EH (cell line): ENCODE results near the gene DIO3.

Experiments used
- DNase-seq: peaks from one replicate; pipeline ENCODE4 v3.0.0-alpha.2; 2015; ENCODE audit warnings: low read depth

DIO3 gene

DNA sequence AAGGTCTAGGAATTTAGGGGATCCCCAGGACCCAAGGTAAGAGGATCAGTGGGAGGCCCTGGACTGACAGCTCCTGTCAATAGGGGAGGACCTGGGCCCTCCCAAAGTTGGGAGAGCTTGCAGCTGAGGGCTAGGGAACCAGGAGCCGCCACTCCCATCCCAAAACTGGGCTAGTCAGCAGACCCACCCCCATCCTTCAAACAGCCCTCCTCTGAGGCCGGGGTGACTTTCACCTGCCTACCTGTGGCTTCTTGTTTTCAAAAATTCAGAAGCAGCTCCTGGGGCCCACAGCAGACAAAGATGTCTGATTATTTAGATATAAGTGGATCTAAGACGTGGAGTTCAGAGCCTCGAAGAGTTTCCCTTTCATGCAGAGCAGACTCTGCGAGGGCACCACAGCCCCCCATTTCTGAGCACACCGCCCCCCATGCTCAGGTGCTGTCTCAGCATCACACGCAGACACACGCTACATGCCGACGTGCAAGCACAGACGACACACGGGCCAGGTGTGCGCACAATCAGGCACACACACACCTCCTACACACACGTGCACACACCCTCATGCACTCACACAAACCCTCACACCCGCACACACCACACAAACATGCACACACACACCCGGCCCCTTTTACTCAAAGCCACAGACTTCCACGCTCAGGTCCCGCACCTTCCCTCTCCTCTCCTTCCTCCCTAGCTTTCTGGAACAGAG is 21.9 kb downstream of the DIO3 start:
- no peak for DNase-seq

DNA sequence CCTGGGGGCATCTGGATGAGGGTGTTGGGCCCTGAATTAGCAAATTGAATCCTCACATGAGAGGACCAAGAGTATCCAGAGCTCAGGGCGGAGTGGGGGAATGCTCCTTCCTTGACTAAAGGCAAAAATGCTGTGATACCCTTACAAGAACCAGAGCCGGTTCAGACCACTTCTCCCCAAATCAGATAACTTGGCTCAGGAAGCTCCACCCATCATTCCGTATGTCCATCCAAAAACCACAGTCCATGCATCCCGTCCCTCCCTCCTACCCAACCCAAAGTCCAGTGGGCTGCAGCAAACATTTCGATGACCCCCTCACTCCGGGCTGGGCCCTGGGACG is 22.4 kb downstream of the DIO3 start:
- DNase-seq, result no peak

GRCh38 chr14:101584055-101584859 is 23.0 kb downstream of the DIO3 start:
- DNase-seq, result peak; percentile 90

- DNase-seq, result no peak
These were observed 23.9 kb downstream of the DIO3 start for GRCh38 chr14:101585211-101585610.

DNA sequence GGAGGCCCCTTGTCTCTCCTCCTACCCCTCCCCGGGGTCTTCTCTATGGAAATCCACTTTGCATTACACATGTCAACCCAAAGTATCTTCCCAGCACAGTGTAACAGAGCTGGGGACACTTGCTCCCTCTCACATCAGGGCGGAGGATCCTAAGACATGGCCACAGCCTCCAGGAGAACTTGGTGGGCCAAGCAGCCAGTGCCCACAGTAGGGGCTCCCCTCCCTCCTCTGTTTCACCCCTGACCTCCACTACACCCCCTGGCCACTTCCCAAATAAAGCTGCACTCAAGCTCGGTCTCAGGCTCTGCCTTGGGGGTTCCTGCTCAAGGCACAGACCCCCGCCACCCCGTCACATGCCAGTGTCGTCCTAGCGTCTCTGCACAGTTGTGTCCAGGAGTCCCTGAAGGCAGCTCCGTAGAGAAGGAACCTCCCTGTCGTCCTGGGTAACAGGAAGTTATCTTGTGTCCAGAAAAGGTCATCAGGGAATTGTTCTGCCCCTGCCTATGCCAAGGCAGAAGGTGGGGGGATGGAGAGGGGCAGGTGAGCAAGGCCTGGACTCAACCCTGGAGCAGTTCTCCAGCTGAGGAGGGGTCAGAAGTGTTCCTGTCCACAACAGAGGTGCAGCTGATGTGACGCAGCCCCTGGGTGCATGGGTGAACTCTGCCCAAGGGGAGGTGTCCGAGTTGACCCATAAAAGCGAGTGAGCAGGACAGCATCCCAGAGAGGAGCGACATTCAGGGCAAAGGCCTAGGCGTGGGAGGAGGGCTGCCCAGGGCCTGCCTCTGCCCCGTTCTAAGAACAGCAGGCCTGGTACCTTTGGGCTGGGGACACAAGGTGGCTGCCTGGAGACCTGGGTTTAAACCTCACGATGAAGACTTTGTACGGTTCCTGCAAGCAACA is 25.5 kb downstream of the DIO3 start:
- DNase-seq, result no peak

DNA sequence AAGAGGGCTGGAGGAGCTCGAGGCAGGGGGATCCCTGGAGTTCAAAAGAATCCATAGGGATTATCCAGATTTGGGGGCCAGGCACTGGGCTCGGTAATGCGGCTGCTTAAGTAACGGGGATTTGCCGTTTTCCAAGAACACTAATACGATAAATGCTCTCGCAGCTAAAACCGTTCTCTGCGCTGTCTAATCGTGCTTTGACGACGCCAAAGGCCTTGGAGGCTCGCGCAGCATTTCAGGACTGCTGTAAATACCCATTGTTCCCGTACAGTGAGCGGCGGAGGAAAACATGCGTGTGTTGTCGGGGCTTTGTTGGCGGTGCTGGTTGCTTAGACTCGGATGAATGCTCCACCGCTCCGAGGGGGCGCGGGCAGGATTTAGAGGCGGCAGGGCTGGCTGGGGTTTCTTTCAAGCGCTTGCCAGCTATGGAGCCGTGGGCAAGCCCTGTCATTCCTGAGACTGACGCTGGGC is 26.2 kb downstream of the DIO3 start:
- no peak for DNase-seq

DNA sequence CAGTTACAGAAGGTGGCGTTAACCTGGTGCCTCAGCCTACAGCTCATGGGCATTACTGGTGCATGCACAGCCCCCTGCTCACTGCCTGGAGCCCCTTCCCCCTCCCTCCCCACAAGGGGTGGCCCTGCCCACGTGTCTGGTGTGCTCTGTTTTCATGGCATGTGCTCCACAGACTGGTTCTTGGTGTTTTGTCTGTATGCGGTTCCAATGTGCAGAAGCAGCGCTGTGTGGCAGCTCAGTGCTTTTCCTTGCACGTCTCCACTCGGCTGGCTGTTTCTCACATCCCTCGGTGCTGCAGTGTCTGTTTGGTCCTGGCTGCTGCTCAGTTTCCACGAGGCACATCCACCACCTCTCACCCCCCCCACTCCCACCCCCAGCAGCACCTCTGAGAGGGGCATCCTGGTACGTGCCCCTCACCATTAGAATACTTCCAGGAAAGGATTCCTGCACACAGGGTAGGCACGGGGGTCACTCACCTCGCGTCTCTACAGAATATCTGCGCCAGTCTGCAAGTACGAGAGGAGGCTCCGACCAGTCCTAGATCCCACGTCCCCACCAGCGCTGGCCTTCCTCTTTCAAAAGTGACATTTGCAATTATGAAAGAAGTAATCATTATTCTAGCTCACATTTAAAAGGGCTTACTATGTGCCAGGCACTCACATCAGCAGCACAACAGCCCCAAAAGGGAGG is 27.1 kb downstream of the DIO3 start:
- DNase-seq, result no peak

GRCh38 chr14:101588990-101589389 is 27.7 kb downstream of the DIO3 start:
- DNase-seq, result peak; percentile 65

GRCh38 chr14:101589486-101590015 is 28.3 kb downstream of the DIO3 start:
- no peak for DNase-seq

- DNase-seq, result no peak
These were observed 28.8 kb downstream of the DIO3 start for GRCh38 chr14:101590062-101590461.

DNA sequence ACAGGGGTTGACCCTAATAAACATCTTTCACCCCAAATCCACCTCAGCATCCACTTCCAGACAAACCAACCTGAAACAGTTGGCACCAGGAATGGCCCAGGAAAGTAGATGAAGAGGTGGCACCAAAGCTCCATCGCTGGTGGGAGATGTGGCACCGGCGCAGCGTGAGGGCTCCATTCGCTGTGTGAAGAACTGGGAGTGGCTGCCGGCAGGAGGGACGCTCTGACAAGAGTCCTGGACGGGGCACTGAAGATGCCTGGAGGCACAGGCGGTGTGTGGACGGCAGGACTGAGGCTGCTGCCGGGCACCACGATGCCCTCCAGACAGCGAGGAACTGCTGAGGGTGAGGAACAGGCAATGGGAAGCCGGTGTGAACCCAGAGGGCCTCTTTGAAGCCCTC is 29.3 kb downstream of the DIO3 start:
- DNase-seq, result no peak

GRCh38 chr14:101591121-101591520 is 29.8 kb downstream of the DIO3 start:
- no peak for DNase-seq

GRCh38 chr14:101591582-101591981 is 30.3 kb downstream of the DIO3 start:
- no peak for DNase-seq

GRCh38 chr14:101593411-101594238 is 32.3 kb downstream of the DIO3 start:
- DNase-seq, result no peak

GRCh38 chr14:101594511-101595148 is 33.3 kb downstream of the DIO3 start:
- DNase-seq, result no peak

GRCh38 chr14:101595349-101595748 is 34.1 kb downstream of the DIO3 start:
- DNase-seq, result no peak

- DNase-seq, result peak; percentile 1
These were observed 34.8 kb downstream of the DIO3 start for GRCh38 chr14:101595887-101596721.

DNA sequence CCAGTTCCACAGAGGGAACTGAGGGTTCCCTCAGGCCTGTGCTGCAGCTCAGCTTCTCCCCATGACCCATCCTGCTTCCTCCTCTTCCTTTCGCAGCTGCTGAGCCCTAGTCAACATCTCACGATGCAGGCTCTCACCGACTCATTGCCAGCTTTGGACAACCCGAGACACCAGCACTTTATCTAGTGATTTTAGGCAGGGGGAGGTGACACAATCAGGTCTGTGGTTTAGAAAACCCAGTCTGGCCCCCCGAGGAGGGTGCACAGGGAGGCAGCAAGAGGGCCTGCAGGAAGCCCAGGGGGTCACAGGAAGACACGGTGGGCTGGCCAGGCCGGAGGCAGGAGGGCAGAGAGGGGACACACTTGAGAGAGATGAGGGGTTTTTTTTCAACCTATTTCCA is 35.4 kb downstream of the DIO3 start:
- no peak for DNase-seq

DNA sequence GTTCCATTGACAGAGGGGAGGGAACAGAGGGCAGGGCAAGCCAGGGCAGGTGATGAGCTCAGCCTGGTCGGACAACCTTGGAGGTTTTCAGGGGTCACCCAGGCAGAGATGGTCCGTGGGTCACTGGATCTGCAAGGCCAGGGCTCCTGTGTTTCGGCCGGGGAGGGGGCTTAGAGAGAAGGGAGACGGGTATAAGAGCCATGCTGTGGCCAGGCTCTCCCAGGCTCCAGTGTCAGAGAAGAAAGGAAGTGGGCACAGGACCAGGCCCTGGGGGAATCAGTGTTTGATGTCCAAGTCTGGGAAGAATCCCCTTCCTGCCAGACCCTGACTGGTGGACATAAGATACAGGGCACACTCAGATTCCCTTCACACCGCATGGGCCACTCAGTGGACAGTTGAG is 36.9 kb downstream of the DIO3 start:
- no peak for DNase-seq
